Stimulated activated effector memory CD8-positive, alpha-beta T cell treated with anti-CD3 and anti-CD28 coated beads, Interleukin-12 subunit alpha, Interleukin-12 subunit beta, amount 100 ng/mL, for 72 hours (primary cell): Measurements from ENCODE around the gene ATP10B.

Experiments
- ATAC-seq: fragments of 150-1000 bp; cut with Tn5 transposase; 2 replicates; pipeline ENCODE4 v1.10.0; 2021
- DNase-seq, 2 donors: peaks; one replicate each; pipeline ENCODE4 v3.0.0; 2021 to 2022; ENCODE audit warnings: low spot score in 2 of 2
- H3K27ac Mint-ChIP-seq: one replicate; pipeline ENCODE4 v1.8.0; 2022; ENCODE audit warnings: mild to moderate bottlenecking, mixed read lengths
- H3K36me3 Mint-ChIP-seq: one replicate; pipeline ENCODE4 v1.8.0; 2022; ENCODE audit warnings: mild to moderate bottlenecking, mixed read lengths
- H3K4me1 Mint-ChIP-seq: one replicate; pipeline ENCODE4 v1.8.0; 2022; ENCODE audit warnings: mixed read lengths
- H3K4me3 Mint-ChIP-seq: one replicate; pipeline ENCODE4 v1.8.0; 2022; ENCODE audit warnings: mild to moderate bottlenecking, mixed read lengths
- H3K9me3 Mint-ChIP-seq: one replicate; pipeline ENCODE4 v1.8.0; 2022; ENCODE audit warnings: mixed read lengths

The ATP10B gene

DNA sequence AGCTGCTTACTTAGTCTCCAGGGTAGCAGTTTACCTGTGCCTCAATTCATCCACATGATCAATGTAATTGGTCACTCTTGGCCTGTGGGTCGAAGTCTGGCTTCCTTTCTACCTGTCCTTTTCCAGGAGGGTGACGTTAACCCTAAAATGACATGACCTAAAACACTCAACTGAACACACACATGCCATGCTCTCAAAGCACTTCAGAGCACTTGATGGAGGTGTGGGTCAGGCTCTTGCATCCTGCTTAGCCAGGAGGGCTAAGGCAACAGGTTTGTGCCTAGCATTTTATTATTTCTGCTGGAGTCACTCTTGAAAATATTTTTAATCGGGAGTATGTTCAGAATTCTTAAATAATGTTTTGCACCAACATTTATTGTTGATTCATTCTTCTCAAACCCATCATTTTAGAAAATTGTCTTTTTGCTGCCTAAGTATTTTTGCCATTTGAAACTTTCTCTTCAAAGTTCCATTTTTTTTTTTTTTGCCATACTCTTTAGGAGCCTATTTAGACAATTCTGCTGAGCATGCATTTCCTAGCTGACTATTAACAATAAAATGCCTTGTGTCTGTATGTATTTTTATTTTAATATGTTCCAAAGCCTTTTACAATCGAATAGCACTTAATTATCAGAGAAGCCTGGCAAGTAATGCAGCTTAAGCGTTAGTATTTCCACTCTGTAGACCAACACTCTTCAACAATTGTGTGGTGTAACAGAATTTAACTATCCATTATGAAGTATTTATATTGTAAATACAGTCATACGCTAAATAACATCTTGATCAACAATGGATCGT is 59.1 kb downstream of the ATP10B start:
- Mint-ChIP-seq H3K27ac (no peak overlapping the region), H3K36me3 (no peaks in the 10 kb centered on the region), H3K4me1 (no peaks in the 10 kb centered on the region), H3K9me3 (no peaks in the 10 kb centered on the region), H3K4me3 (no peak overlapping the region)
- ATAC-seq, result no peak
- no peak for DNase-seq

- Mint-ChIP-seq H3K4me3 (no peak overlapping the region), H3K9me3 (no peaks in the 10 kb centered on the region), H3K4me1 (no peaks in the 10 kb centered on the region), H3K27ac (no peak overlapping the region), H3K36me3 (no peaks in the 10 kb centered on the region)
- ATAC-seq (no peak), DNase-seq (no peak)
Observed at GRCh38 chr5:160792281-160792680, 59.7 kb downstream of the ATP10B start.

GRCh38 chr5:160789219-160789859 is 62.7 kb downstream of the ATP10B start:
- no peaks in the 10 kb centered on the region for H3K9me3 Mint-ChIP-seq
- H3K27ac Mint-ChIP-seq, result no peak overlapping the region
- DNase-seq (no peak), ATAC-seq (no peak)
- H3K36me3 Mint-ChIP-seq, result no peaks in the 10 kb centered on the region
- H3K4me1 Mint-ChIP-seq, result no peaks in the 10 kb centered on the region
- H3K4me3 Mint-ChIP-seq, result no peak overlapping the region

DNA sequence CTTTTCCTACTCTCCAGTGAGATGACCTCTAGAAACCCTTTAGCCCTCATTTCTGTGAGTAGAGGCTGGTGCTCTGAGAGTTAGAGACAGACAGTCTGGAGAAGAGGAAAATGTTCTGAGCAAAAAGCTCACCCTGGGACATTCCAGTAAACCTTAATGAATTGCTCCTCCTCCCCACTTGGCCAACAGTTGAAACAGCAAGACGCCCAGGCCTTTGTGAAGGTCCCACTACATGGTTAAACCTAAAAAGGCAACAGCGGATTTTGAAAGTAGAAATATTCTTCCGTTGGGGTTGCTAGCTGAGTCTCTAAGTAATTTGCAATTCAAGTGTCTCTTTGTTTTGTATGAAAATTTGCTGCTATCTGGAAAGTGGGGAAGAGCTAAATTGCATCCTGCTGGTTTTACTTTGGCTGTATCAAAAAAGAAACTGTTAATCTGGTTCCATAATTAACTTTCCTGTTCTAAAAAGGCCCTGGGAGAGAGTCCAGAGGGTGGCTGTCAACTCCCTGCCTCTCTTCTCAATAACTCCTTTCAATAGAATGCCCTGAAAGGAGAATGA is 63.8 kb downstream of the ATP10B start:
- DNase-seq (no peak), ATAC-seq (no peak)
- H3K36me3 Mint-ChIP-seq, result no peaks in the 10 kb centered on the region
- H3K9me3 Mint-ChIP-seq, result no peaks in the 10 kb centered on the region
- no peak overlapping the region for H3K27ac Mint-ChIP-seq
- H3K4me1 Mint-ChIP-seq, result no peaks in the 10 kb centered on the region
- H3K4me3 Mint-ChIP-seq, result no peak overlapping the region

- no peaks in the 10 kb centered on the region for H3K4me1 Mint-ChIP-seq
- ATAC-seq, result no peak
- no peaks in the 10 kb centered on the region for H3K36me3 Mint-ChIP-seq
- no peak for DNase-seq
- H3K27ac Mint-ChIP-seq, result no peak overlapping the region
- H3K9me3 Mint-ChIP-seq, result no peaks in the 10 kb centered on the region
- no peak overlapping the region for H3K4me3 Mint-ChIP-seq
Observed at GRCh38 chr5:160787240-160787639, 64.8 kb downstream of the ATP10B start.

DNA sequence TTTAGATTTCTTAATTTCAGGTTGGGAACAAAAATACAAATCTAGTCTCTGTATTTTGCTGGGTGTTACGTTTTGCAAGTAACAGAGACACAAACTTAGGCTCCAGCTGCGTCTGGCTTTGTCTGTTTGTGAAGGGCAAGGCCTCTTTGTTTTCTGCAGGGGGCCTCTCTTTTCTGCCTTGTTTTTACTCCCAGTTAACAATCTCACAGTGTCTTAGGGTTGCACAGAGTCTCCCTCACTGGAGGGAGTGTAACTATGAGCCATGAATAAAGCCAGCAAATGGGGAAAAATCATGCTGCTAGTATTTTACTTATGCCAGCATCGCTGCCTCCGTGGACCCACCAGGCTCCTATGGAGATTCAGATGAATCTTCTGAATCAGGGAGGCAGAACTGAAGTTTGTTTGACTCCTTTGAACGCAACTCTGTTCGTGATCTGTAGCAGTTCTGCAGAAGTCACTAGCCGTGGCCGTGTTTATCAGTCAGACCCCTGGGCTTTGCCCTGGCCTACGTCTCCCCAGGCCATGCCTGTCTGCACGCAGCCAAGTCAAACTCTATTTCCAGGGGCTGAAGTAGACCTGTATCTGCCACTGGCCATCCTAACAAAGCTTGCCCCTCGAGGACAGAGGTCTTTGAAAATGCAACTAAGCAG is 77.2 kb downstream of the ATP10B start:
- Mint-ChIP-seq H3K36me3 (no peaks in the 10 kb centered on the region), H3K4me1 (no peaks in the 10 kb centered on the region), H3K9me3 (no peaks in the 10 kb centered on the region), H3K4me3 (no peak overlapping the region), H3K27ac (no peak overlapping the region)
- ATAC-seq, result no peak
- DNase-seq, result no peak

DNA sequence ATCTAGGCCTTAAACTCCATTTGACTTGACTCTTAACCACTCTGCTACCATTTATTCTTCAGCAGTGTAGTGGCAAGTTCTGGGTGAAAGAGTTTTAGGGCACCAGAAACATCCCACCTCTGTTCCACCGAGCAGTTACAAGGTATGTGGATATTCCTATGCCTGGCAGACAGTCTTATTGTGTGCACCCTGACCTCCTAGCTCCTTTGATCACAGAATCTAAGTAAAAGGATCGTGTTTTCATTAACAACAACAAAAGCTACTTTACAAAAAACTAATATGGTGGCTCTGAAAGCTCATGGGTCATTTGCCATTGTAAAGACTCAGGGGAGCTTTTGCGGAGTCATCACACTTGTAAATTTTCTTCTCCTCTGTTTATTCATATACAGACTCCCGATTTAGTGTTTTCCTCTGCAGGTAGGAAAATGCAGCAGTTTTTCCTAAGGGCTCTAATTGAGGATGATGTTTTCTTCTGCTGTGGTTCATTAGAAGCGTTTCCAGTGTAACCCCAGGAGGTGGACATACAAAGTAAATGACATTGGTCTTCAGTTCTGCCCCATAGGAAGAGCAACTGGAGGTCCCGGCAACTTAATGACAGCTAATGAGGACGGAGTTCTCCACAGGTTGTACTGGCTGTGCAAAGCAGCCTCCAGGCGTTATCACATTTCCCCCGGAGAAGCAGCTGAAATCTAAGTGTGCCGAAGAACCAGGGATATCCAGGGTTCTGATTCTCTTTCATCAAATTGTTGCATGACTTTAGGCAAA is 78.2 kb downstream of the ATP10B start:
- no peak for DNase-seq
- no peaks in the 10 kb centered on the region for H3K36me3 Mint-ChIP-seq
- no peaks in the 10 kb centered on the region for H3K9me3 Mint-ChIP-seq
- H3K27ac Mint-ChIP-seq, result no peak overlapping the region
- H3K4me3 Mint-ChIP-seq, result no peak overlapping the region
- no peaks in the 10 kb centered on the region for H3K4me1 Mint-ChIP-seq
- ATAC-seq, result no peak

DNA sequence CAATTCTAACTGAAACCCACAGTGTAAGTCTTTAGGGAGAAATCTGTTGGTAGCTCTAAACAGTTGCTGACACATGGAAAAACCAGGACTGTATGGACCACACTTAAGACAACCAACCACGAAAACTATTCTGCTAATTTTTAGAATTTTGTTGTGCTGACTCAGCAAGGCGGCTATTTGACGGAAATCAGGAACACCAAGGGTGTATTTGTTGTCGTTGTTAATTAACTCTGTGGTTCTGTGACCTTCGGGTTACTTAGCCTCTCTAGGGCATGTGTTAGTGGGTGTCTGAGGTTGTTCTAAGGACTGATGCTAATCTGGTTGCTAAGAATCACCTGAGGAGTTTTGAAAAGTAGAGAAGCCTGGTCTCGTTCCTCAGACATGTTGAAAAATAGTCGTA is 79.2 kb downstream of the ATP10B start:
- Mint-ChIP-seq H3K4me3 (no peak overlapping the region), H3K4me1 (no peaks in the 10 kb centered on the region), H3K27ac (no peak overlapping the region), H3K9me3 (no peaks in the 10 kb centered on the region), H3K36me3 (no peaks in the 10 kb centered on the region)
- no peak for DNase-seq
- ATAC-seq, result no peak

DNA sequence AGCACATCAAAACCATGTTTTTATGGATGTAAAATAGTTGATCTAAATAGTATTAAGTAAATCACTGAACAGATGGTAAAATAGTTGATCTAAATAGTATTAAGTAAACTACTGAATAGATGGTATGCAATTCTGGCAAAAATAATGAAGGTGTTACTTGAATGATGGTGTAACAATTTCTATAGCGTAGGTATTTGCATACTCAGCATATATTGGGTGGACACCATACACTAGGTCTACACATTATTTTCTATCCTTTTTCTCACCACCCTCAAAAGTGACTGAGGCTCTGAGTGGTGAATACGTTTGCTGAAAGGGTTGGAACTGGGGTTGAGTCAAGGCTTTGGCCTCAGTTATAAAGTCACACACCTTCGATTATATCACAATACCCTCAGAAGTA is 81.3 kb downstream of the ATP10B start:
- H3K4me3 Mint-ChIP-seq, result no peak overlapping the region

DNA sequence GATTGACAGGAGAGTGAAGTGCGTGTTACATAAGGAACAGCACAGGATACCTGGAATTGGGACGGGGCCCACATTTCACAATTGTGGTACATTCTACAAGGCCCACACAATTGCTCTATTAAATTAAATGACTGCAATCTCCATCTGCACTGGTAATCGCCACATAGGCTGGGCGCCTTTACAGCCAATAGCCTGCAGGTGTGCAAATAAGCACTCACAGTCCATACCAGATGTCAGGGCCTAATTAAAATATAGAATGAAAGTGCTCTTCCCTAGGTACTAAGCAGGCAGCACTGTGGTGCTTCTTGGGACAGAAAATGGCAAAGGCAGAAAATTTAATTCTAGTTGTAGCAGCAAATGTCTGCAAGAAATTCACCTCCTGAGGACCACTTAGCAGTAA is 82.7 kb downstream of the ATP10B start:
- Mint-ChIP-seq H3K36me3 (no peaks in the 10 kb centered on the region), H3K27ac (no peak overlapping the region), H3K4me3 (no peak overlapping the region), H3K9me3 (no peaks in the 10 kb centered on the region), H3K4me1 (no peaks in the 10 kb centered on the region)
- ATAC-seq (no peak), DNase-seq (no peak)

More for the DNA sequence above, 81.3 kb downstream of the ATP10B start:
- no peak for ATAC-seq
- Mint-ChIP-seq H3K36me3 (no peaks in the 10 kb centered on the region), H3K9me3 (no peaks in the 10 kb centered on the region), H3K27ac (no peak overlapping the region), H3K4me1 (no peaks in the 10 kb centered on the region)
- DNase-seq, result no peak

DNA sequence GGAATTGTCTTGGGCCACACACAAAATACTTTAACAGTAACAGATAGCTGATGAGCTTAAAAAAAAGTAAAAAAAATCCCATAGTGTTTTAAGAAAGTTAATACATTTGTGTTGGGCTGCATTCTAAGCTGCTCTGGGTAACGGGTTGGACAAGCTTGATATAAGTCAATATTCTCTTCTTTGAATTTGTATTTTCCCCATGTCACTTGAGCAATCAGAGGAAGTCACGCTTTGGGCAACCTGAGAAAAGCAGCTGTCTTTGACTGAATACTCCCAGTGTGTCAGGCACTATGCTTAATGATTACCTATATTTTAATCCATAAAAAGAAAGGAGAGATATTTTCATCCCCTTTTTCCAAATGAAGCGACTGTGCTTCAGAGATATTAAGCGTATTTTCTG is 84.9 kb downstream of the ATP10B start:
- no peak overlapping the region for H3K4me3 Mint-ChIP-seq
- no peaks in the 10 kb centered on the region for H3K36me3 Mint-ChIP-seq
- DNase-seq, result no peak
- no peak overlapping the region for H3K27ac Mint-ChIP-seq
- ATAC-seq, result no peak
- no peaks in the 10 kb centered on the region for H3K4me1 Mint-ChIP-seq
- no peaks in the 10 kb centered on the region for H3K9me3 Mint-ChIP-seq

GRCh38 chr5:160760008-160760407 is 92.0 kb downstream of the ATP10B start:
- H3K36me3 Mint-ChIP-seq, result no peaks in the 10 kb centered on the region
- DNase-seq, result no peak
- no peak for ATAC-seq
- no peaks in the 10 kb centered on the region for H3K4me1 Mint-ChIP-seq
- no peak overlapping the region for H3K4me3 Mint-ChIP-seq
- no peak overlapping the region for H3K27ac Mint-ChIP-seq
- no peaks in the 10 kb centered on the region for H3K9me3 Mint-ChIP-seq

- no peaks in the 10 kb centered on the region for H3K4me1 Mint-ChIP-seq
- no peak for ATAC-seq
- no peak for DNase-seq
- no peak overlapping the region for H3K27ac Mint-ChIP-seq
- no peak overlapping the region for H3K4me3 Mint-ChIP-seq
- H3K36me3 Mint-ChIP-seq, result no peaks in the 10 kb centered on the region
- no peaks in the 10 kb centered on the region for H3K9me3 Mint-ChIP-seq
Observed at GRCh38 chr5:160757194-160757593, 94.8 kb downstream of the ATP10B start.

DNA sequence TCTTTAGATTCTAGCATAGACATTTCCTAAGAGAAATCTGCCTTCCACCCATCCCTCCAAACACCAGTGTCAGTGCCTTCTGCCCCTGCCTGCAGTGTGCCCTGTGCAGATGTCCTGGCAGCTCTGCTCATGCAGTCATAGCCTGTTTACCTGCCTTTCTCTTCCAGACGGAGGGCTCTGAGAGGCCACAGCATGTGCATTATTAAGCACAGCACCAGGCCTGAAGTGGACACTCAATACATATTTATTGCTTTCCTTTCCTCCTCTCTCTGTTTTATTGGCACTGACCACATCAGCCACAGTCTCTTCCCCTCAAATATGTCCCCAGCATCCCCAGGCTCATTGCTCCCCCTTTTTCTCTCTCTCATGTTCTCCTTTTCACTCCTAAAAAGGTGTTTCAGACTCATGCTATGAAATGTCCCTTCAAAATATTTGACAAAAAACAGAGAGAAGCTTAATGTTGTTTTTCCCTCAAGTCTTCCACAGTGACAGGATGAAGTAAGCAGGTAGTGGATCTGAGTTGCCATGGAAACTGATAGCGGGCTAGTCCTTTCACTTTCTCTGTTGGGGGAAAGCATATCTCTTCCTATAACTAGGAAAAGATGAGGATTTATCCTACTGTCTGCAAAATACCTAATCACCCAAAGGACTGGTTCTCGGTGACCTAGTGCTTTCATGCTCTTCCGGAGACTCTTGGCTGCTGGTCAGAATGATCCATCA is 100.9 kb downstream of the ATP10B start:
- H3K36me3 Mint-ChIP-seq, result no peaks in the 10 kb centered on the region
- ATAC-seq (peak; percentile 27), DNase-seq (no peak)
- no peak overlapping the region for H3K4me3 Mint-ChIP-seq
- H3K4me1 Mint-ChIP-seq, result no peaks in the 10 kb centered on the region
- H3K27ac Mint-ChIP-seq, result no peak overlapping the region
- H3K9me3 Mint-ChIP-seq, result no peaks in the 10 kb centered on the region

DNA sequence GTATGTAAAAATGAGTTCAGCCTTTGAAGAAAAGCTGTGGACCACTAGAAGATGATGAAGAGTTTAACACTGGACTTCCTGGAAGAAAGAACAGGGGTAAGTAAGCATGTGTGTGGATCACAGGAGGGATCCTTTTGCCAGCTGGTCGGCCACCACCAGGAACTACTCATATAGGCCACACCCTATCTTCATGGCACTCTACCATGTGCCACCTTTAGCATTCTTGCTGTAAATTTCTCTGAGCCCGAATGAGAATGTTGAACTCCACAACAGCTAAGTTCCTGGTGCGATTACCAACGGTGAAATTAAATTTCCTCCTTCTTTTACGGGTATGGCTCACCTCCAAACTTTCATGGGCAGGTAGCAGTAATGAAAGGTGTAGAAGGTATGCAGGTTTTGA is 102.3 kb downstream of the ATP10B start:
- DNase-seq (no peak), ATAC-seq (no peak)
- H3K9me3 Mint-ChIP-seq, result no peaks in the 10 kb centered on the region
- H3K27ac Mint-ChIP-seq, result no peak overlapping the region
- no peaks in the 10 kb centered on the region for H3K36me3 Mint-ChIP-seq
- H3K4me3 Mint-ChIP-seq, result no peak overlapping the region
- no peaks in the 10 kb centered on the region for H3K4me1 Mint-ChIP-seq
